Measurements from ENCODE around the gene RBM28. TPM values are rescaled to one million over a fixed set of nuclear protein-coding genes. Genes with fewer than 3 reads are reported as not detected.

RBM28 gene
- total and polyA plus RNA-seq, 8 donors = 21.5 to 63.2 (median 56.9) TPM

GRCh38 chr7:128265156-128265905, 78.4 kb downstream of the RBM28 start:
- Histone ChIP-seq H3K36me3 (no peaks in the 10 kb centered on the region), H3K27me3 (peaks cover 2 to 30% of the 10 kb centered on the region in 2 donors), H3K4me3 (no peak overlapping the region), H3K4me1 (no peaks in the 10 kb centered on the region), H3K9me3 (no peaks in the 10 kb centered on the region), H3K27ac (no peak overlapping the region)
- no peak for TF ChIP-seq CTCF (IDR thresholded peaks at IDR 0.05)
- intact Hi-C loops (cut with DNase I) = no loop called here
- DNase-seq = no peak
- no peak for ATAC-seq

- ATAC-seq = no peak
- Histone ChIP-seq H3K9me3 (no peaks in the 10 kb centered on the region), H3K4me1 (peaks cover 0 to 1% of the 10 kb centered on the region in 2 donors), H3K36me3 (no peaks in the 10 kb centered on the region), H3K27ac (no peak overlapping the region), H3K4me3 (no peak overlapping the region), H3K27me3 (peaks cover 0 to 23% of the 10 kb centered on the region in 2 donors)
- peak in 1 of 4 donors; percentile 56 for DNase-seq
- TF ChIP-seq CTCF (IDR thresholded peaks at IDR 0.05) = no peak
- intact Hi-C loops (cut with DNase I) = no loop called here
Observed at GRCh38 chr7:128264477-128264876, 79.2 kb downstream of the RBM28 start.

- intact Hi-C loops (cut with DNase I) = no loop called here
- no peak overlapping the region for H3K27ac ChIP-seq
- peaks cover 0 to 14% of the 10 kb centered on the region in 2 donors for H3K27me3 ChIP-seq
- DNase-seq (no peak), ATAC-seq (no peak)
- H3K9me3 ChIP-seq = no peaks in the 10 kb centered on the region
- peaks cover 0 to 3% of the 10 kb centered on the region in 2 donors for H3K4me1 ChIP-seq
- H3K36me3 ChIP-seq = no peaks in the 10 kb centered on the region
- no peak overlapping the region for H3K4me3 ChIP-seq
- no peak for TF ChIP-seq CTCF (IDR thresholded peaks at IDR 0.05)
Observed at GRCh38 chr7:128263420-128263819, 80.3 kb downstream of the RBM28 start.

- Histone ChIP-seq H3K4me1 (peaks cover 0 to 3% of the 10 kb centered on the region in 2 donors), H3K27ac (no peak overlapping the region), H3K27me3 (peaks cover 0 to 4% of the 10 kb centered on the region in 2 donors), H3K9me3 (no peaks in the 10 kb centered on the region), H3K4me3 (no peak overlapping the region), H3K36me3 (no peaks in the 10 kb centered on the region)
- DNase-seq (peak in 1 of 4 donors; percentile 61), ATAC-seq (no peak)
- intact Hi-C loops (cut with DNase I) = no loop called here
- TF ChIP-seq CTCF (IDR thresholded peaks at IDR 0.05) = no peak
Observed at GRCh38 chr7:128262273-128263028, 81.3 kb downstream of the RBM28 start.
